ENCODE data around the gene TANGO2.

The TANGO2 gene

DNA sequence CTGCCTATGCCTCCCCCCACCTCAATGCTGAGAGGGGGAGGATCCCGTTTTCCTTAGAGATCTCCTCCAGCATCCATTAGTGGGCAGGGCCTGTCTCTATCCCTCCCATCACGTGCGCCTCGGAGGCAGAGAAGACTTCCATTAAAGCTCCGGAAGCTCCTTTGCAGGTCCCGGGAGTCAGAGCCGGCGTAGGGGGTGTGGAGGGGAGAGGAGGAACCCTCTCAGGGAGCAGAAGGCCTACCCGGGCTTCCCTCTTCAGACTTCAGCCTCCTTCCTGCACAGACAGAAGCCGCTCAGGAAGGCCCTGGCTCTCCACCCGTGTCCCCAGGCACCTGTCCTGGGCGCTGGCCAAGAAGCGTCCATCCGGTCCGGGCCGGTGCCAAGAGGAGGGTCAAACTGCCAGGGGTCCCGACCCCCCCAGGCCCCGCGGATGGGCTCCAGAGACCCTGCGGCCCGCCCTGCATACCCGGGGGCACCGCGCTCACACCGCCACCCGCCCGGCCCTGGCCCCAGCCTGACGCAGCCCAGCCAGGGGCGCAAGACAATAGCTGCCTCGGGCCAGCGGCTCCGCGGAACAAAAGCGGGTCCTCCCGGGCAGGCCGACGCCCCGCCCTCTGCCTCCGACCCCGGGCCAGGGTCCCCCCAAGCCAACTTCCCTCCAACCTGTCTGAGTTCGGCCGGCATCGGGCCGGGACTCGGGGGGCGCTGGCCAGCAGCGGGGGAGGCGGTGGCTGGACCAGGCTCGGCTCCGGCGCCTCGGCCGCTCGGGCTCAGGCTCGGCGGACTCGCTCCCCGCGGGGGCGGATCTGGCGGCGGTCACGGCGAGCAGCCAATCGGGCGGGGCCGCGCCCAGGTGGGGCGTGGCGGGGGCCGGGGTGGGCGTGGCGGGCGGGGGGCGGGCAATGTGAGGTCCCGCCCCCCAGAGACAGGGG lies 34.2 kb upstream of the TANGO2 start:
- no peak for TF ChIP-seq EZH2 (IDR thresholded peaks at IDR 0.05; ENCODE audit: borderline replicate concordance, low read length)
- TF ChIP-seq, protein P1, sequence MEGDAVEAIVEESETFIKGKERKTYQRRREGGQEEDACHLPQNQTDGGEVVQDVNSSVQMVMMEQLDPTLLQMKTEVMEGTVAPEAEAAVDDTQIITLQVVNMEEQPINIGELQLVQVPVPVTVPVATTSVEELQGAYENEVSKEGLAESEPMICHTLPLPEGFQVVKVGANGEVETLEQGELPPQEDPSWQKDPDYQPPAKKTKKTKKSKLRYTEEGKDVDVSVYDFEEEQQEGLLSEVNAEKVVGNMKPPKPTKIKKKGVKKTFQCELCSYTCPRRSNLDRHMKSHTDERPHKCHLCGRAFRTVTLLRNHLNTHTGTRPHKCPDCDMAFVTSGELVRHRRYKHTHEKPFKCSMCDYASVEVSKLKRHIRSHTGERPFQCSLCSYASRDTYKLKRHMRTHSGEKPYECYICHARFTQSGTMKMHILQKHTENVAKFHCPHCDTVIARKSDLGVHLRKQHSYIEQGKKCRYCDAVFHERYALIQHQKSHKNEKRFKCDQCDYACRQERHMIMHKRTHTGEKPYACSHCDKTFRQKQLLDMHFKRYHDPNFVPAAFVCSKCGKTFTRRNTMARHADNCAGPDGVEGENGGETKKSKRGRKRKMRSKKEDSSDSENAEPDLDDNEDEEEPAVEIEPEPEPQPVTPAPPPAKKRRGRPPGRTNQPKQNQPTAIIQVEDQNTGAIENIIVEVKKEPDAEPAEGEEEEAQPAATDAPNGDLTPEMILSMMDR (IDR thresholded peaks at IDR 0.05; ENCODE audit: low read length) = no peak
- no peaks in the 10 kb centered on the region for H3K27me3 ChIP-seq (ENCODE audit: insufficient read depth, low read length)
- no peaks in the 10 kb centered on the region for H3K79me2 ChIP-seq (ENCODE audit: insufficient read depth, low read length)
- no peaks in the 10 kb centered on the region for H3K9me2 ChIP-seq (ENCODE audit: low read depth, low read length)
- H3F3A ChIP-seq (ENCODE audit: insufficient read depth, low read length) = no peaks in the 10 kb centered on the region
- H3K9me3 ChIP-seq (ENCODE audit: low read length) = no peaks in the 10 kb centered on the region
- H3K4me1 ChIP-seq (ENCODE audit: insufficient read depth, low read length, severe bottlenecking) = peaks cover 8% of the 10 kb centered on the region
- no peaks in the 10 kb centered on the region for H3K36me3 ChIP-seq (ENCODE audit: insufficient read depth, low read length)
- no peaks in the 10 kb centered on the region for H4K20me1 ChIP-seq (ENCODE audit: insufficient read depth, low read length)
- H3K4me2 ChIP-seq (ENCODE audit: low read length) = peak overlapping the region; percentile 85
- H3K9ac ChIP-seq (ENCODE audit: low read length) = peak overlapping the region; percentile 56; the same call in 1 of the 2 replicates
- no peak overlapping the region for H3K27ac ChIP-seq (ENCODE audit: low read depth, low read length, poor library complexity, severe bottlenecking)
- H3K4me3 ChIP-seq (ENCODE audit: low read depth, low read length, poor library complexity, severe bottlenecking) = peak overlapping the region; percentile 68
- no peak overlapping the region for H2AFZ ChIP-seq (ENCODE audit: low read length)

DNA sequence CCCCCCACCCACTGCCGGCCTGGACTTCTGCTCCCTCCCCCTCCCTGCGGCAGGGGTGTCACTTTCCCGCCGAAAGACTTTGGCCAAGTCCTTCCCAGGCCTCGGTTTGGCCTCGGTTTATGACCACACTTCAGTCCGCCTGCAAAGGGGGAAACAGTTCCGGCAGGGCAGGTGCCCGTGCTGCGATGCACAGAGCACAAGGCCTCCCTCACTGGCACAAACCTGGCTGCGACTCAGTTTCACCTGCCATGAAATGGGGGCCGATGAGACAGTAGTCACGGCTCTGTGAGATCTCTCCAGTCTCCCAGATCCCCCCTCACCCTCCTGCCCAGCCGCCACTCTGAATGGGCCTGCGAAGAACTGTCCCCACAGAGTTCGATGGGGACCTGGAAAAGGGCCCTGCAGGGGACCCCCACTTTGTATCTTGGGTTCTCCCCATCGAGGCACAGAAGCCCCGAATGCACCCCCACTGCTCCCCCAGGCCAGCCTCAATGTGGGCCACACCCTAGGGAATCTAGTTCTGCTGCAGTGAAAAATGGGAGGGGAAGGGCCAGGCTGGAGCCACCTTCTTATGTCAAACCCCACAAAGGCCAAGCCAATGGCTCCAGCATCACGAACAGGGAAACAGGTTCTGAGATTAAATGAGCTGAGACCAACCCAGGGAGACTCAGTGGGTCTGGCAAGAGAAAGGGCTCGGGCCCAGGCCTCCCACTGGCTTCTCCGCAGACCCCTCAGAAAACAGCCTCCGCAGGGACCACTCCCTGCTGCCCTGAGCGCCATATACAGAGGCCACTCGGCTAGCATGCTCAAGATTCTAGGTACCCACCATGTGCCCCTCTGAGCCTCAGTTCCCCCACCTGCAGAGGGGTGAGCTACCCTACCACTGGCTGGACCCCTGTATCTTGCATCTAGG lies 33.3 kb upstream of the TANGO2 start:
- TF ChIP-seq EZH2 (IDR thresholded peaks at IDR 0.05; ENCODE audit: borderline replicate concordance, low read length) = no peak

DNA sequence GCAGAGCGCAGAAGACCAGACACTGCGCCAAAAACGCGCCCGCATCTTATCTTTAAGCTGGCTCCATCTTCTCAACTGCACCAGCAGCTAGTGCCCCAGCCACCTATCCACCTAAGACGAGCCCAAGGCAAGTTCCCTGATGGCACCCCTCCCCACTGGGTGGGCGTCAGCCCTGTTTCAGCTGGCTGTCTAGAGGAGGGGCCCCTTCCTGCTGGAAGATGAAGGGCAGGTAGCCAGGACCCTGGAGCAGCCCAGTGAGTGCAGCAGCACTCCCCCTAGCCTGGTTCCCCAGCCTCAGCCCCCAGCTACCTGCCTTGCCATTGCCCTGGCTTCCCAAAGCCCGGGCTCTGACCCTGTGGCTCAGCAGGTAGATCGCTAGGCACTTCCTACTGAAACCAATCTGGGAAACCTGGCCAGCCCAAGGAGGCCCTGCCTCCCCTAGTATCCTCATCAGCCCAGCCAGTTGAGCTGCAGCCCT lies 32.5 kb upstream of the TANGO2 start:
- no peak overlapping the region for H3K4me3 ChIP-seq (ENCODE audit: low read depth, low read length, poor library complexity, severe bottlenecking)
- no peaks in the 10 kb centered on the region for H4K20me1 ChIP-seq (ENCODE audit: insufficient read depth, low read length)
- H2AFZ ChIP-seq (ENCODE audit: low read length) = no peak overlapping the region
- no peaks in the 10 kb centered on the region for H3K79me2 ChIP-seq (ENCODE audit: insufficient read depth, low read length)
- H3K27ac ChIP-seq (ENCODE audit: low read depth, low read length, poor library complexity, severe bottlenecking) = no peak overlapping the region
- H3K9me3 ChIP-seq (ENCODE audit: low read length) = no peaks in the 10 kb centered on the region
- H3K9ac ChIP-seq (ENCODE audit: low read length) = no peak overlapping the region
- peaks cover 8% of the 10 kb centered on the region for H3K4me1 ChIP-seq (ENCODE audit: insufficient read depth, low read length, severe bottlenecking)
- H3K36me3 ChIP-seq (ENCODE audit: insufficient read depth, low read length) = no peaks in the 10 kb centered on the region
- no peak overlapping the region for H3K4me2 ChIP-seq (ENCODE audit: low read length)
- H3K27me3 ChIP-seq (ENCODE audit: insufficient read depth, low read length) = no peaks in the 10 kb centered on the region
- TF ChIP-seq EZH2 (IDR thresholded peaks at IDR 0.05; ENCODE audit: borderline replicate concordance, low read length) = no peak
- TF ChIP-seq, protein P1 (IDR thresholded peaks at IDR 0.05; ENCODE audit: low read length) = no peak
- H3K9me2 ChIP-seq (ENCODE audit: low read depth, low read length) = no peaks in the 10 kb centered on the region
- H3F3A ChIP-seq (ENCODE audit: insufficient read depth, low read length) = no peaks in the 10 kb centered on the region

More for the DNA sequence above, 33.3 kb upstream of the TANGO2 start:
- Histone ChIP-seq H3K36me3 (ENCODE audit: insufficient read depth, low read length) (no peaks in the 10 kb centered on the region), H3K79me2 (ENCODE audit: insufficient read depth, low read length) (no peaks in the 10 kb centered on the region), H3F3A (ENCODE audit: insufficient read depth, low read length) (no peaks in the 10 kb centered on the region), H3K9me3 (ENCODE audit: low read length) (no peaks in the 10 kb centered on the region), H3K9ac (ENCODE audit: low read length) (no peak overlapping the region), H3K27ac (ENCODE audit: low read depth, low read length, poor library complexity, severe bottlenecking) (no peak overlapping the region), H2AFZ (ENCODE audit: low read length) (no peak overlapping the region), H3K4me2 (ENCODE audit: low read length) (peak overlapping the region; percentile 59; the same call in 1 of the 2 replicates), H3K9me2 (ENCODE audit: low read depth, low read length) (no peaks in the 10 kb centered on the region), H3K4me1 (ENCODE audit: insufficient read depth, low read length, severe bottlenecking) (peaks cover 8% of the 10 kb centered on the region), H3K27me3 (ENCODE audit: insufficient read depth, low read length) (no peaks in the 10 kb centered on the region), H3K4me3 (ENCODE audit: low read depth, low read length, poor library complexity, severe bottlenecking) (peak overlapping the region; percentile 39), H4K20me1 (ENCODE audit: insufficient read depth, low read length) (no peaks in the 10 kb centered on the region)
